ELR (cell line): Measurements from ENCODE around the gene ZNF492.
"Not testable (repeated sequence)": the region's sequence is repeated elsewhere in the genome, so short reads cannot be mapped to it uniquely, and the experiment has no call there.

Experiments used
- DNase-seq: peaks from one replicate; pipeline ENCODE4 v3.0.0-alpha.2; 2015; ENCODE audit warnings: low read depth

ZNF492 gene

GRCh38 chr19:22633706-22634449 lies at the start of gene ZNF492:
ZNF492 (plus strand) TSS chr19:22634324; CDS start chr19:22653400, 19,076 bp downstream.
- DNase-seq = peak; percentile 81

GRCh38 chr19:22595422-22595821 lies 38.7 kb upstream of the ZNF492 start:
- DNase-seq = no peak

DNA sequence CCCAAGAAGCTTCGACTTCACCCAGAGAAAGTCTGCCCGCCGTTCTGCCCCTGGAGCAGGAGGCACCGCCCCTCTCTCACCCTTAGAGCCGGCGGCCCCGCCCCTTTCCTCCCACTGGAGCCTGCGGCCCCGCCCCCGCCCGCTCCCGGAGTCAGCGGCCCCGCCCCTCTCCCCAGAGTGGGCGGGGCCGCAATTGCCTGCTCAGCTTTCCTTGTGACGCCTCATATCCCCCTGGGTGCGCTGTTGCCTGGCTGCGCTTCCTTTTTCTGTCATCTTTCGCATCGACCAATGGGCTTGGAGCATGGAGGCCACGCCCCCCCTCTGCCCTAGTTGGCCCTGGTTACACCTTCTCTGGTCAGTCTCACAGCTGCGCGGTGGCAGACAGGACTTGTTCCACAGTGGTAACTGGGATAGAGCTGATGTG lies 38.2 kb upstream of the ZNF492 start:
- DNase-seq = no peak

DNA sequence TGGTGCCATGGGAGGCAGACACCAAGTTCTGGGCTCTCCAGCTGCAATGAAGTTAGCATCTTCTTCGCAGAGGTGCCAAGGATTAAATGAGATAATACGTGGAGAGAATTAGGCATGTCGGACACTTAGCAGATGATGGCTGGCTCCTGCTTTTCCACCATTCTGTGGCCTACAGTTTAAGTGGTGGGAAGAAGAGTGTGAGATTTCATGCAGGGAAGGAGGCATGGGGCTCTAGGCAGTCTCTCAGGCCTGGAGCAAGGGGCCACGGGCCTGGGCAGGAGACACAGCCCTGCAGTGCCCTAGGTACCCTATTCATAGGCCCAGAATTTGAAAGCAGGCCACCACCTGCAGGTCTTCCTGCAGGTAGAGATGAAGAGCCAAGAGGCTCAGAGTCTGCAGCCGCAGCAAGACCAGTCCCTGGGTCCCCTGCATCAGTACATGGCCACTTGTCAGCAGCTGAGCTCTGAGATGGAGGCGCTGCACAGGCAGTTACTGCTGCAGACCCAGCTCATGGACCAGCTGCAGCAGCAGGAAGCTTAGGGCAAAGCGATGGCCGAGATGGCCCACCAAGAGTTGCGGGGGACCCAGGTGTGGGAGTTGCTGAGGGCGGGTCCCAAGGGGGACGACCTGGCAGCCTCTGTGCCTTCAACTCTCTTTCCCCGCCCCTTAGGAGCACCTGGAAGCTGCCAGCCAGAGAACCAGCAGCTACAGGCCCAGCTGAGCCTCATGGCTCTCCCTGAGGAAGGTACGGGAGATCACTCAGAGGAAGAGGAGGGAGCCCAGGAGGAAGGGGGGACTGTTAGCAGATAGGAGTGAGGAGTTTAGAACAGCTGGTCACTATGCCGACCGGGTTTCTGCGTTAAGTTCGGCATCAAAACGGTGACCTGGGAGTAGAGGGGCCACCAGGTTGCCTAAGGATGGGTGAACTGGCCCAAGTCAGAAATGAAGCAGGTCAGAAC lies 33.2 kb upstream of the ZNF492 start:
- no peak for DNase-seq

DNA sequence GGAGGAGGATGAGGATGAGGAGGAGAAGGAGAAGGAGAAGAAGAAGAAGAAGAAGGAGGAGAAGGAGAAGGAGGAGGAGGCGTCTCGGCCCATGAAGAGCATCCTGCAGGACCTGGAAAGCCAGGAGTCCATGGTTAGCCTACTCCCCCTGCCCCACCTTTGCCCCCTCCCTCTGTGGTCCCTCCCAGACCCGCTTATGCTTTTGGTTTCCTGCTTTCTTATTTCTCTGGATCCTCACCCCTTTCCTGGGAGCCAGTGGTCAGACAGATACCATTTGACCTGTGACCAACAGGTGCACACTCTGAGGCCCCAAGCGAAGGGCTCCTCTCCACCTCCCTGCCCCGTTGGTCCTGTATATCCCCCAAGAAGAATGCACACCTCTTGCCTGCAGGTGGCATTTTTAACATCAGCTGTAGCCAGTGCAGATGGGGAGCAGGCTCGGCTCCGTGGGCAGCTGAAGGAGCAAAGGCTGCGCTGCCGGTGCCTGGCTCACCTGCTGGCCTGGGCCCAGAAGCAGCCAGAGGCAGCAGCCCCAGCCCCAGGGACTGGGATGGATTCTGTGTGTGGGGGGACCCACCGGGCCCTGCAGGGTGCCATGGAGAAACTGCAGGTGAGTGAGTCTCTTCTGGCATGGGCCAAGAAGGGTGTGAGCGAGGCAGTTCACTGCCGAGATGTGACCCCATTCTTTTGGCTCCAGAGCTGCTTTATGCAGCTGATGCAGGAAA lies 32.1 kb upstream of the ZNF492 start:
- DNase-seq = no peak

DNA sequence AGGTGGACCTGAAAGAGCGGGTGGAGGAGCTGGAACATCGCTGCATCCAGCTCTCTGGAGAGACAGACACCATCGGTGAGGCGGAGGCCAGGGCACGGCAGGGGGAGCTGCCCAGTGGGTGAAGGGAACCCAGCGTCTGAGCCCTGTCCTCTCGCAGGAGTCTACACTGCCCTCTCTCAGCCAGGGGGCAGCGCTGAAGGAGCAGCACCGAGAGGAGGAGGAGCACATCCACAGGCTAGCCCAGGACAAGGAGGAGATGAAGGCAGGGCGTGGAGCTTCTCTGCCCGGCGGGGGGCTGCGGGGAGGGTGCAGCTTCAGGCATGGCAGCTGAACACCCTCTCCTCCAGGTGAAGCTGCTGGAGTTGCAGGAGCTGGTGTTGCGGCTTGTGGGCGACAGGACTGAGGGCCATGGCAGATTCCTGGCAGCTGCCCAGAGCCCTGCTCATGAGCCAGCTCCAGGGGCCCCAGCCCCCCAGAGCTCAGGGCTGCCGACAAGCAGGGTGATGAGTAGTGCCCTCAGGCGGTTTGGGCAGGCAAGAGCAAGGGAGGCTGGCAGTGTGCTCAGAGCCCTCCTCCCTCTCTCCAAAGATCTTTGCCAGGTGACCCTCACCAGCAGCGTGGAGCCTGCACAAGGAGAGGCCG lies 31.4 kb upstream of the ZNF492 start:
- DNase-seq = no peak

- DNase-seq = no peak
Observed at GRCh38 chr19:22603518-22604440, 30.3 kb upstream of the ZNF492 start.

DNA sequence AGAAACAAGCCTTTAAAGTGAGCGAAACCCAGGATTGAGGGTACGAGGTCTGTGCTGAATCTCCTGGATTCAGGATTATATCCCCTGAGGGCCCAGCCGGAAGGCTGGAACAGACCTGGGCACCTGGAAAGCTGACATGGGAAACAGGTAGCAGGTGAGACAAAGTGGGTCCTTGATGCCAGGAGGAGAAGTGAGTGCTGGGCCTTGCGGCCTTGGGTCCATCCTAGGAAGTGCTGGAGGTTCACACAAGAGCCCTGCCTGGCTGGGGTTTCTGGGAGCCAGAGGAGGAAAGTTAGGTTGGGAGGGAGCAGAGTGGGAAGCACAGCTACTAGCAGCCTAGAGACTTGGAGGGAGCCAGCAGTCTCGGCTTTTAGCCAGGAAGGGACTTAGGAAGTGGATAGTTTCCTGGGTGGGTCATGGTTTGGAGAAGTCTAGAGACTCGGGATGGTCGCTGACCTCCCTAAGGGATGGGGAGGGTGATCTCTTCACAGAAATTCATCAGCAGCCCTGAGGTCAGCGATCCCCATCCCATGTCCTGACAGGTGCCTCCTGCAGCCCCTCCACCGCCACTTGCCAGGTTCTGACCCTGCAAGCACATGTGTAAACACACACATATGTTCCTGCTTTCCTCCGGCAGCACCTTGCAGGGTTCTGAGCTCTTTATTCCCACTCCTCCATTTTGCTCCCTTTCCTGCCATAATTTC lies 29.4 kb upstream of the ZNF492 start:
- DNase-seq = no peak

- no peak for DNase-seq
Observed at GRCh38 chr19:22605275-22606211, 28.6 kb upstream of the ZNF492 start.

- no peak for DNase-seq
Observed at GRCh38 chr19:22606212-22606553, 27.9 kb upstream of the ZNF492 start.

DNA sequence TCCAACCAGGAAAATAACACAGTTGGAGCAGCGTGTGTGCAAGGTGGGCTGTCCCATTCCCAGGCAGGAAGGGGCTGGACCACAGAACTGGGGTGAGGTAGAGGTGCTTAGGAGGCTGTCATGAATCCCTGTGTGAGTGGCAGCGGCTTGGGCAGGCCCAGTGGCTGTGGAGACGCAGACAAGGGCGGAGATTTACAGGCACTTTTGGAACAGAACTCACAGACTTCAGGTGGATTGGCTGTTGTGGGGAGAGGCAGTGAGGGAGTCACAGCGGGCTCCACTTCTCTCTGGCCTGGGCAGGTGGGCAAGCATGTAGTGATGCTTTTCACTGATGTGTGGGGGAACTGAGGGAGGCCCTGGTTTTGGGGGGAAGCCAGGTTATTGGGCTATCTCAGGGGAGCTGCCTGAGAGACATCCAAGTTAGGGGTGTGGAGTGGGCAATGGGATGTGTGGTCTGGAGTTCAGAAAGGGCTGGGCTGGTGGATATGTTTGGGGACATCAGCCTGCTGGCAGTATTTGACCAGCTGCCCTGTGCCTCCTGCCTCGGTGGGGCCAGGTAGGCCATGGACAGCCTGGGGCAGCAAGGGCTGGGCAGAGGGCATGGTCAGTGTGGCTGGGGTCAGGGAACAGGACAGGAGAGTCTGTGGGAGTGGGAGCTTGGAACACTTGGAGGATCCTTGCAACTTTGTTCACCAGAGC lies 27.0 kb upstream of the ZNF492 start:
- no peak for DNase-seq

- DNase-seq = no peak
Observed at GRCh38 chr19:22607653-22608430, 26.3 kb upstream of the ZNF492 start.

DNA sequence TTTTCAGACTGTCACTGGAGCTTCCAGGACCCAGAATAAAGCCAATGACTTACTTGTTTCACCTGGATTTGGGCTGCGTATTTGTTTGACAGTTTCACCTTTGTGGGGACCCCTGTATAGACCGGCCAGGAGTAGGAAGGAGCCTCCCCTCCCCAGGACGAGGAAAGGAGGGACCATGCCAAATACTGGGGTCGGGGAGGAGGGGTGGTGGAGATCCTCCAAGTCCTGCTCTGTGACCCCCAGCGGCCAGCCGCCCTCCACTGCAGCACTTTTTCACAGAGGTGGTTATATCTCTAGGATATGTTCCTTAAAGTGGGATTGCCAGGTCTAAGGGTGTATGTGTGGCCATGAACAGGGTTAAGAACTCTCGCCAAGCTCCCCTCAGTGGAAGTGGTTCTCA lies 25.7 kb upstream of the ZNF492 start:
- DNase-seq = no peak

DNA sequence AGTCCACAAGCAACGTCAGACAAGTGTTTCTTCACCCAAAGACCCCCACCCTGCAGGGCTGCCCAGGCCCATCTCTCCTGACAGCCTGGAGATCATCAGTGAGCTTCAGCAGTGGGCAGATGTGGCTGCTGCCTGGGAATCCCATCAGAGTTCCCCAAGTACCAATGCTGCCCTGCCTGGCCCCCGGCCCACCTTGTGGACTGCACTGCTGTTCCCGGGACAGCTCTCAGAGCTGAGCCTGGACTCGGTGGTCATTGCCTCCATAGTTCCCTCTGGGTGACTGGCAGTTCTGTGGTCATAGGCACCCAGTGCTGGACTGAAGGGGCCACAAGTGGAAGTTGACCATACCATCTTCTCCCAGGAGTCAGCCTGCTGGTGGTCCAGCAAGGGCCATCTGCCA lies 24.5 kb upstream of the ZNF492 start:
- no peak for DNase-seq

DNA sequence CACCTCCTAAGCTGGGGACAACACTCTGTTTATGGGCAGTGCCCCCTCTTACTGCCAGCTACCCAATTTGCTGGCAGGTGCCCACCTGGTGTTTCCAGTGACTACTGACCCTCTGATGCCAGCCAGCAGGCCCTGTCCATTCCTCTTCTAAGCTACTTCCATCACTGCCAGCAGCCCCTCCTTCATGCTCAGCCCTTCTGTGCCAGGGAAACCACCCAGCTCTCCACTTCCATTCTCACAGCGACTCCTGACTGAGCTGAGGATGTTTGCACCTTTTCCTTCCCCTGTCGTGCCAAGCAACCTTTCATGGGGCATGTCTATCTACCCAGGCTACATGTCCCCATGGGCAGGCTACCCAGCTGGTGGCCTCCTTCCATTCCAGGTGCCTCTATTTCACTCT lies 24.0 kb upstream of the ZNF492 start:
- no peak for DNase-seq

DNA sequence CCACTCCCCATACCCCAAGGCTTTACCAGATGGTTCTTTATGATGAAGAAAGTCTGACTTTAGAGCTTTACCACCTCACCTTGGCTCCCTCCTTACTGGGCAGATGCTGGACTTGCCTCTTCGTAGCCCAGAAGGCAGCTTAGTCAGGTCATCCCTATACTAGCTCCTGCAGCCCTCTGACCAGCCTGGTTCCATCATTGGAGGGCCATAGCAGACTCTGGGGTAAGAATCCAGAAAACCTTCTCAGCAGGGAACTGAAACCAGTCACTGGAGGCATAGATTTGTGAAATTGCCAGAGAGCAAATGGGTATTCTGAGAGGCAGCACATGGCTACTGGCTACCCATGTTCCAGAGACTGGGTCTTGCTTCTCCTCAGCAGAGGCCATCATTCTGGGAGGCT lies 21.8 kb upstream of the ZNF492 start:
- DNase-seq = no peak

GRCh38 chr19:22616659-22617058 lies 17.5 kb upstream of the ZNF492 start:
- no peak for DNase-seq

- not testable (repeated sequence) for DNase-seq
Observed at GRCh38 chr19:22617181-22617580, 16.9 kb upstream of the ZNF492 start.
